ENCODE results near the gene KCNMB2. TPM values are rescaled to one million over a fixed set of nuclear protein-coding genes. Genes with fewer than 3 reads are reported as not detected.

Gene KCNMB2
- total and polyA plus RNA-seq, 2 experiments from 2014 or later = not detected

DNA sequence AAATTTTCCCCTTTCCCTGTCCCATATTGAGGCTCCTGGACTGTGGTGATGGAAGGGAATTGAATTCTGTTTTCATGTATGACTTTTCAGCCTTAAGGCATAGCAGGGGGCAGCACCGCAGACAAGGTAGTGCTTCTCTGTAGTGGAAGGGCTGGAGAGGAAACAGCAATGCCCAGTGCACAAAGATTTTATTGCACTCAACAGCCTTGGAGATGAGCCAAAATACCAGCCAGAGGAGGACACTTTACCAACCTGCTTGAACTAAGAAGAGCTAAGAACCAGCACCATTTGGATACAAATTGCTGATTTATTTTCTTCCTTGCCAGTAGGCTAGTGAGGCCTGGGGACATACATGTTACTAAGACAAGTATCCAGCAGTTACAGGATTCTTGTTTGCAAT is 98.7 kb downstream of the KCNMB2 start:
- in situ Hi-C loops (cut with MboI) = no loop called here
- Histone ChIP-seq H3F3A (ENCODE audit: insufficient read depth) (no peaks in the 10 kb centered on the region), H3K36me3 (ENCODE audit: low read depth) (no peaks in the 10 kb centered on the region), H4K20me1 (ENCODE audit: insufficient read depth) (no peaks in the 10 kb centered on the region), H3K9ac (no peak overlapping the region), H3K4me3 (no peak overlapping the region), H3K27me3 (replicated peaks; ENCODE audit: insufficient read depth) (no peaks in the 10 kb centered on the region), H3K4me2 (ENCODE audit: unreplicated experiment) (no peak overlapping the region), H3K4me1 (ENCODE audit: insufficient read depth) (no peaks in the 10 kb centered on the region), H3K79me2 (ENCODE audit: insufficient read depth) (no peaks in the 10 kb centered on the region), H2AFZ (no peak overlapping the region), H3K9me2 (ENCODE audit: insufficient read depth) (no peaks in the 10 kb centered on the region), H3K9me3 (ENCODE audit: low read depth) (no peaks in the 10 kb centered on the region), H3K27ac (no peak overlapping the region)
- WGBS, 2 experiments (ENCODE audit: low coverage in 1 of 2, low lambda C conversion rate in 2 of 2, missing lambda C conversion rate in 2 of 2) = 0 to 56% methylated on average over 1 of the region's 1 CpG
- DNase-seq = no peak
- TF ChIP-seq EZH2 (IDR thresholded peaks at IDR 0.05; ENCODE audit: insufficient read depth, poor library complexity, severe bottlenecking) (no peak), EZH2phosphoT487 (IDR thresholded peaks at IDR 0.05; ENCODE audit: insufficient read depth, low read depth) (no peak)

DNA sequence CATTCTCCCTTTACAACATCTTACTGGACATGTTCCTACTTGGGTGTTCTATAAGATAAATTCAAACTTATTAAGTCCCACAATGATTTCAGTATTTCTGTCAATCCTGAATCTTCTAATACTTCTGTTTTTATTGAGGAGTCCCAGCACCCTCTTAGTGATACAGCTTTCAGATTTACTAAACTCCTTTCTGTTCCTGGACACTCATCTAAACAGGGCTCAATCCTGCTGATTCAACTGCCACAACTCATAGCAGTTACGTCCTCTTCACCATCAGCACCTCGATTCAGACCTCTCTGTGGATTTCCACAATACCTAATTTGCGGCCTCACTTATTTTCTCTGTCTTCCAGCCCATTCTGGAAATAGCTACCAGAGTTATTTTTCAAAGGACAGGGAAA is 101.6 kb downstream of the KCNMB2 start:
- no peaks in the 10 kb centered on the region for H3K9me2 ChIP-seq (ENCODE audit: insufficient read depth)
- H3K4me2 ChIP-seq (ENCODE audit: unreplicated experiment) = no peak overlapping the region
- in situ Hi-C loops (cut with MboI) = no loop called here
- no peak overlapping the region for H3K4me3 ChIP-seq
- no peaks in the 10 kb centered on the region for H3K27me3 ChIP-seq (replicated peaks; ENCODE audit: insufficient read depth)
- no peaks in the 10 kb centered on the region for H3K79me2 ChIP-seq (ENCODE audit: insufficient read depth)
- H4K20me1 ChIP-seq (ENCODE audit: insufficient read depth) = no peaks in the 10 kb centered on the region
- TF ChIP-seq EZH2phosphoT487 (IDR thresholded peaks at IDR 0.05; ENCODE audit: insufficient read depth, low read depth) (no peak), EZH2 (IDR thresholded peaks at IDR 0.05; ENCODE audit: insufficient read depth, poor library complexity, severe bottlenecking) (no peak)
- no peaks in the 10 kb centered on the region for H3F3A ChIP-seq (ENCODE audit: insufficient read depth)
- no peak overlapping the region for H3K9ac ChIP-seq
- DNase-seq = no peak
- WGBS, 2 experiments (ENCODE audit: low coverage in 1 of 2, low lambda C conversion rate in 2 of 2, missing lambda C conversion rate in 2 of 2) = 19 to 27% methylated on average over 3 of the region's 3 CpGs
- H3K36me3 ChIP-seq (ENCODE audit: low read depth) = no peaks in the 10 kb centered on the region
- no peak overlapping the region for H2AFZ ChIP-seq
- H3K9me3 ChIP-seq (ENCODE audit: low read depth) = no peaks in the 10 kb centered on the region
- no peak overlapping the region for H3K27ac ChIP-seq
- H3K4me1 ChIP-seq (ENCODE audit: insufficient read depth) = no peaks in the 10 kb centered on the region

DNA sequence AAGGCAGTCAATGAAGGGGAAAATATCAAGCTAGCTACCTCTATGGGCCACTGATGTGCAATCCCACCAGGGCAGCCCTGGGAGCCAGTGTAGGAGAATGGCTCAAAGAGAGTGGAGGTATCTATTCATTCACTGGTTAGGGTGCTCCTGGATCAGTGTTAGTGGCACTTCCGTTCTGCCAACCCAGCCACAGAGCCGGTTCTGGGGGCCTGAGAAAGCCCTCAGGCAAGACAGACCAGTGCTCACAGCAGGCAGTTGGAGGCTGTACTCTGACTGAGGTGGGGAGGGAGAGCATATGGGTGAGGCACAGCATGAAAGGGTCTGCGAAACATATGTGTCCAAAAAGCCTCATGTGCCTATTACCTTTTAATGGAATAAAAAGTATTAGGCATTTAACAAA is 109.3 kb downstream of the KCNMB2 start:
- no peaks in the 10 kb centered on the region for H3F3A ChIP-seq (ENCODE audit: insufficient read depth)
- no peaks in the 10 kb centered on the region for H3K36me3 ChIP-seq (ENCODE audit: low read depth)
- H4K20me1 ChIP-seq (ENCODE audit: insufficient read depth) = no peaks in the 10 kb centered on the region
- H3K27ac ChIP-seq = no peak overlapping the region
- no peak for TF ChIP-seq EZH2 (IDR thresholded peaks at IDR 0.05; ENCODE audit: insufficient read depth, poor library complexity, severe bottlenecking)
- TF ChIP-seq EZH2phosphoT487 (IDR thresholded peaks at IDR 0.05; ENCODE audit: insufficient read depth, low read depth) = no peak
- 18 to 22% methylated on average over 3 of the region's 3 CpGs for WGBS, 2 experiments (ENCODE audit: low coverage in 1 of 2, low lambda C conversion rate in 2 of 2, missing lambda C conversion rate in 2 of 2)
- in situ Hi-C loops (cut with MboI) = no loop called here
- H3K9me3 ChIP-seq (ENCODE audit: low read depth) = no peaks in the 10 kb centered on the region
- no peaks in the 10 kb centered on the region for H3K27me3 ChIP-seq (replicated peaks; ENCODE audit: insufficient read depth)
- no peak overlapping the region for H3K4me3 ChIP-seq
- H3K4me1 ChIP-seq (ENCODE audit: insufficient read depth) = no peaks in the 10 kb centered on the region
- H3K9me2 ChIP-seq (ENCODE audit: insufficient read depth) = no peaks in the 10 kb centered on the region
- H3K79me2 ChIP-seq (ENCODE audit: insufficient read depth) = no peaks in the 10 kb centered on the region
- no peak overlapping the region for H3K9ac ChIP-seq
- no peak overlapping the region for H2AFZ ChIP-seq
- H3K4me2 ChIP-seq (ENCODE audit: unreplicated experiment) = no peak overlapping the region
- no peak for DNase-seq

- no peak for DNase-seq
- 5 to 6% methylated on average over 4 of the region's 4 CpGs for WGBS, 2 experiments (ENCODE audit: low coverage in 1 of 2, low lambda C conversion rate in 2 of 2, missing lambda C conversion rate in 2 of 2)
- no peak overlapping the region for H3K27ac ChIP-seq
These were observed 110.1 kb downstream of the KCNMB2 start for GRCh38 chr3:178646186-178646862.

More at GRCh38 chr3:178646186-178646862, 110.1 kb downstream of the KCNMB2 start:
- Histone ChIP-seq H3K36me3 (ENCODE audit: low read depth) (no peaks in the 10 kb centered on the region), H3K4me1 (ENCODE audit: insufficient read depth) (no peaks in the 10 kb centered on the region), H3K27me3 (replicated peaks; ENCODE audit: insufficient read depth) (no peaks in the 10 kb centered on the region), H3K79me2 (ENCODE audit: insufficient read depth) (no peaks in the 10 kb centered on the region), H3K4me2 (ENCODE audit: unreplicated experiment) (no peak overlapping the region), H3K9ac (no peak overlapping the region), H3F3A (ENCODE audit: insufficient read depth) (no peaks in the 10 kb centered on the region), H3K4me3 (no peak overlapping the region), H4K20me1 (ENCODE audit: insufficient read depth) (no peaks in the 10 kb centered on the region), H2AFZ (no peak overlapping the region), H3K9me2 (ENCODE audit: insufficient read depth) (no peaks in the 10 kb centered on the region), H3K9me3 (ENCODE audit: low read depth) (no peaks in the 10 kb centered on the region)
- TF ChIP-seq EZH2 (IDR thresholded peaks at IDR 0.05; ENCODE audit: insufficient read depth, poor library complexity, severe bottlenecking) (no peak), EZH2phosphoT487 (IDR thresholded peaks at IDR 0.05; ENCODE audit: insufficient read depth, low read depth) (no peak)
- in situ Hi-C loops (cut with MboI) = no loop called here

Measured in GM23248 (cell line).